ENCODE results near the gene AMOTL2.

AMOTL2 gene

GRCh38 chr3:134388292-134388691 lies 14.0 kb upstream of the AMOTL2 start:
- no peak for DNase-seq (ENCODE audit: low spot score)
- no peak for ATAC-seq (ENCODE audit: low read depth)
- no peak for TF ChIP-seq CTCF (IDR thresholded peaks at IDR 0.05; ENCODE audit: poor library complexity, severe bottlenecking)
- H3K27me3 ChIP-seq (ENCODE audit: insufficient read depth, poor library complexity, severe bottlenecking) = no peaks in the 10 kb centered on the region
- no peaks in the 10 kb centered on the region for H3K9me3 ChIP-seq (ENCODE audit: severe bottlenecking)
- H3K36me3 ChIP-seq (ENCODE audit: low read depth) = no peaks in the 10 kb centered on the region
- no peaks in the 10 kb centered on the region for H3K4me1 ChIP-seq (ENCODE audit: insufficient read depth, poor library complexity, severe bottlenecking)
- no peak overlapping the region for H3K27ac ChIP-seq (ENCODE audit: poor library complexity, severe bottlenecking)
- no peak overlapping the region for H3K4me3 ChIP-seq (ENCODE audit: severe bottlenecking)

- Histone ChIP-seq H3K9me3 (ENCODE audit: severe bottlenecking) (no peaks in the 10 kb centered on the region), H3K27ac (ENCODE audit: poor library complexity, severe bottlenecking) (no peak overlapping the region), H3K36me3 (ENCODE audit: low read depth) (no peaks in the 10 kb centered on the region), H3K4me1 (ENCODE audit: insufficient read depth, poor library complexity, severe bottlenecking) (peaks cover 4% of the 10 kb centered on the region), H3K4me3 (ENCODE audit: severe bottlenecking) (no peak overlapping the region), H3K27me3 (ENCODE audit: insufficient read depth, poor library complexity, severe bottlenecking) (no peaks in the 10 kb centered on the region)
- ATAC-seq (ENCODE audit: low read depth) = no peak
- no peak for DNase-seq (ENCODE audit: low spot score)
- TF ChIP-seq CTCF (IDR thresholded peaks at IDR 0.05; ENCODE audit: poor library complexity, severe bottlenecking) = no peak
Observed at GRCh38 chr3:134387293-134387692, 13.0 kb upstream of the AMOTL2 start.

GRCh38 chr3:134384963-134385362 lies 10.7 kb upstream of the AMOTL2 start:
- H3K27me3 ChIP-seq (ENCODE audit: insufficient read depth, poor library complexity, severe bottlenecking) = no peaks in the 10 kb centered on the region
- H3K4me1 ChIP-seq (ENCODE audit: insufficient read depth, poor library complexity, severe bottlenecking) = peaks cover 19% of the 10 kb centered on the region
- no peak for TF ChIP-seq CTCF (IDR thresholded peaks at IDR 0.05; ENCODE audit: poor library complexity, severe bottlenecking)
- no peaks in the 10 kb centered on the region for H3K9me3 ChIP-seq (ENCODE audit: severe bottlenecking)
- no peak overlapping the region for H3K4me3 ChIP-seq (ENCODE audit: severe bottlenecking)
- no peaks in the 10 kb centered on the region for H3K36me3 ChIP-seq (ENCODE audit: low read depth)
- DNase-seq (ENCODE audit: low spot score) (no peak), ATAC-seq (ENCODE audit: low read depth) (no peak)
- H3K27ac ChIP-seq (ENCODE audit: poor library complexity, severe bottlenecking) = no peak overlapping the region

- no peaks in the 10 kb centered on the region for H3K9me3 ChIP-seq (ENCODE audit: severe bottlenecking)
- no peaks in the 10 kb centered on the region for H3K36me3 ChIP-seq (ENCODE audit: low read depth)
- H3K27me3 ChIP-seq (ENCODE audit: insufficient read depth, poor library complexity, severe bottlenecking) = no peaks in the 10 kb centered on the region
- TF ChIP-seq CTCF (IDR thresholded peaks at IDR 0.05; ENCODE audit: poor library complexity, severe bottlenecking) = no peak
- H3K4me1 ChIP-seq (ENCODE audit: insufficient read depth, poor library complexity, severe bottlenecking) = peaks cover 19% of the 10 kb centered on the region
- ATAC-seq (ENCODE audit: low read depth) (peak; percentile 98), DNase-seq (ENCODE audit: low spot score) (peak; percentile 96)
- H3K4me3 ChIP-seq (ENCODE audit: severe bottlenecking) = no peak overlapping the region
- H3K27ac ChIP-seq (ENCODE audit: poor library complexity, severe bottlenecking) = peak overlapping the region; percentile 68
Observed at GRCh38 chr3:134381831-134382442, 7.7 kb upstream of the AMOTL2 start.

- H3K36me3 ChIP-seq (ENCODE audit: low read depth) = no peaks in the 10 kb centered on the region
- H3K4me3 ChIP-seq (ENCODE audit: severe bottlenecking) = no peak overlapping the region
- TF ChIP-seq CTCF (IDR thresholded peaks at IDR 0.05; ENCODE audit: poor library complexity, severe bottlenecking) = no peak
- peaks cover 20% of the 10 kb centered on the region for H3K4me1 ChIP-seq (ENCODE audit: insufficient read depth, poor library complexity, severe bottlenecking)
- H3K27ac ChIP-seq (ENCODE audit: poor library complexity, severe bottlenecking) = peak overlapping the region; percentile 68
- no peak for DNase-seq (ENCODE audit: low spot score)
- no peaks in the 10 kb centered on the region for H3K9me3 ChIP-seq (ENCODE audit: severe bottlenecking)
- ATAC-seq (ENCODE audit: low read depth) = no peak
- H3K27me3 ChIP-seq (ENCODE audit: insufficient read depth, poor library complexity, severe bottlenecking) = no peaks in the 10 kb centered on the region
Observed at GRCh38 chr3:134381076-134381475, 6.8 kb upstream of the AMOTL2 start.
